GM10266 (cell line): ENCODE results near the gene RBFOX2.

Source experiments
- DNase-seq: peaks from one replicate; pipeline ENCODE4 v3.0.0; 2012; ENCODE audit errors: extremely low spot score
- CTCF ChIP-seq: IDR thresholded peaks from 2 replicates; pipeline ENCODE4 v1.5.1; 2012; ENCODE audit warnings: mild to moderate bottlenecking, low read depth; ENCODE audit not compliant: control insufficient read depth, insufficient read depth; ENCODE audit errors: missing control alignments

Gene RBFOX2

GRCh38 chr22:35830305-35830704 lies 198.3 kb downstream of the RBFOX2 start:
- no peak for DNase-seq
- TF ChIP-seq CTCF = no peak

GRCh38 chr22:35824256-35824655 lies 204.4 kb downstream of the RBFOX2 start:
- no peak for DNase-seq
- no peak for TF ChIP-seq CTCF

- no peak for TF ChIP-seq CTCF
- DNase-seq = no peak
These were observed 207.0 kb downstream of the RBFOX2 start for GRCh38 chr22:35821654-35822053.

GRCh38 chr22:35819421-35819820 lies 209.2 kb downstream of the RBFOX2 start:
- DNase-seq = no peak
- no peak for TF ChIP-seq CTCF

GRCh38 chr22:35818897-35819296 lies 209.7 kb downstream of the RBFOX2 start:
- no peak for DNase-seq

GRCh38 chr22:35812600-35812999 lies 216.0 kb downstream of the RBFOX2 start:
- TF ChIP-seq CTCF = no peak
- DNase-seq = no peak

More at GRCh38 chr22:35818897-35819296, 209.7 kb downstream of the RBFOX2 start:
- no peak for TF ChIP-seq CTCF

- DNase-seq = no peak
- TF ChIP-seq CTCF = no peak
These were observed 217.0 kb downstream of the RBFOX2 start for GRCh38 chr22:35811670-35812069.
